Osteocyte (in vitro differentiated cells): ENCODE data around the gene XAB2. TPM values are rescaled to one million over a fixed set of nuclear protein-coding genes. Genes with fewer than 3 reads are reported as not detected.

ENCODE experiments used
- DNase-seq: peaks from one replicate; pipeline ENCODE4 v3.0.0; 2021; ENCODE audit warnings: mixed read lengths; ENCODE audit not compliant: unreplicated experiment; ENCODE audit errors: extremely low spot score
- H3K27ac Mint-ChIP-seq: one replicate; pipeline ENCODE4 v1.8.0; 2021; ENCODE audit warnings: mild to moderate bottlenecking, mixed read lengths; ENCODE audit not compliant: unreplicated experiment
- H3K27me3 Mint-ChIP-seq: one replicate; pipeline ENCODE4 v1.8.0; 2021; ENCODE audit warnings: mixed read lengths; ENCODE audit not compliant: unreplicated experiment
- H3K36me3 Mint-ChIP-seq: one replicate; pipeline ENCODE4 v1.8.0; 2021; ENCODE audit warnings: mixed read lengths; ENCODE audit not compliant: unreplicated experiment
- H3K4me1 Mint-ChIP-seq: one replicate; pipeline ENCODE4 v1.8.0; 2021; ENCODE audit warnings: mixed read lengths; ENCODE audit not compliant: unreplicated experiment
- H3K4me3 Mint-ChIP-seq: one replicate; pipeline ENCODE4 v1.8.0; 2021; ENCODE audit warnings: mild to moderate bottlenecking, moderate library complexity, mixed read lengths; ENCODE audit not compliant: unreplicated experiment
- H3K9me3 Mint-ChIP-seq: one replicate; pipeline ENCODE4 v1.8.0; 2021; ENCODE audit warnings: mixed read lengths; ENCODE audit not compliant: unreplicated experiment
- CTCF ChIP-seq: fragments of 200-600 bp; sonication (generic); IDR thresholded peaks from 2 replicates; pipeline ENCODE4 v1.5.0; 2021; ENCODE audit warnings: antibody characterized with exemption, mild to moderate bottlenecking, moderate library complexity
- total RNA-seq: library from RNA; stranded (reverse); gene quantifications from 2 replicates; pipeline ENCODE4 v1.2.1, GENCODE V29; 2021

Gene XAB2
- total RNA-seq, 1 donor from 2014 or later, result 41.7 TPM

- H3K27ac Mint-ChIP-seq, result no peak within 1 kb of the TSS
- H3K4me1 Mint-ChIP-seq, result peaks cover 8% of the 10 kb centered on the region
- no peak within 1 kb of the TSS for H3K4me3 Mint-ChIP-seq
- no peak for DNase-seq
- H3K9me3 Mint-ChIP-seq, result no peaks in the 10 kb centered on the region
- H3K36me3 Mint-ChIP-seq, result no peaks in the 10 kb centered on the region
- TF ChIP-seq CTCF, result no peak
- peaks cover 20% of the 10 kb centered on the region for H3K27me3 Mint-ChIP-seq
Observed at GRCh38 chr19:7668842-7669241, 39.5 kb upstream of the XAB2 start, which contains the start of gene RETN. Gene RETN (plus strand): TSS chr19:7669049. CDS start chr19:7669327, 278 bp downstream.

- H3K36me3 Mint-ChIP-seq, result no peaks in the 10 kb centered on the region
- no peak overlapping the region for H3K4me3 Mint-ChIP-seq
- no peak for DNase-seq
- H3K4me1 Mint-ChIP-seq, result peaks cover 2% of the 10 kb centered on the region
- peaks cover 10% of the 10 kb centered on the region for H3K27me3 Mint-ChIP-seq
- no peak for TF ChIP-seq CTCF
- no peaks in the 10 kb centered on the region for H3K9me3 Mint-ChIP-seq
- H3K27ac Mint-ChIP-seq, result no peak overlapping the region
Observed at GRCh38 chr19:7665076-7665475, 35.7 kb upstream of the XAB2 start.

- Mint-ChIP-seq H3K9me3 (no peaks in the 10 kb centered on the region), H3K36me3 (no peaks in the 10 kb centered on the region), H3K4me3 (no peak overlapping the region), H3K27me3 (peaks cover 9% of the 10 kb centered on the region), H3K4me1 (peaks cover 2% of the 10 kb centered on the region), H3K27ac (no peak overlapping the region)
- TF ChIP-seq CTCF, result no peak
- DNase-seq, result no peak
Observed at GRCh38 chr19:7663706-7664105, 34.4 kb upstream of the XAB2 start.

GRCh38 chr19:7662657-7663056 is 33.3 kb upstream of the XAB2 start:
- Mint-ChIP-seq H3K4me3 (no peak overlapping the region), H3K36me3 (no peaks in the 10 kb centered on the region), H3K4me1 (peaks cover 2% of the 10 kb centered on the region), H3K27me3 (peaks cover 14% of the 10 kb centered on the region), H3K27ac (no peak overlapping the region), H3K9me3 (no peaks in the 10 kb centered on the region)
- TF ChIP-seq CTCF, result no peak
- DNase-seq, result no peak

GRCh38 chr19:7661744-7662538 is 32.6 kb upstream of the XAB2 start:
- H3K4me1 Mint-ChIP-seq, result peaks cover 2% of the 10 kb centered on the region
- H3K9me3 Mint-ChIP-seq, result no peaks in the 10 kb centered on the region
- no peak for TF ChIP-seq CTCF
- no peak overlapping the region for H3K4me3 Mint-ChIP-seq
- no peaks in the 10 kb centered on the region for H3K36me3 Mint-ChIP-seq
- H3K27ac Mint-ChIP-seq, result no peak overlapping the region
- H3K27me3 Mint-ChIP-seq, result peaks cover 14% of the 10 kb centered on the region
- no peak for DNase-seq
